Retinal pigment epithelial cell (primary cell): ENCODE measurements around the gene COX7A1.

Experiments used
- DNase-seq: peaks from one replicate; pipeline ENCODE4 v3.0.0-alpha.2; 2010; ENCODE audit warnings: low read depth
- H3K4me3 ChIP-seq: 2 replicates; pipeline ENCODE4 v1.5.1; 2011; ENCODE audit warnings: mild to moderate bottlenecking, low read length, control low read depth, moderate library complexity
- CTCF ChIP-seq: conservative IDR thresholded peaks from 2 replicates; pipeline ENCODE4 v1.5.1; 2011; ENCODE audit warnings: low read depth, low read length, control low read depth, inconsistent platforms

The COX7A1 gene

GRCh38 chr19:36101550-36102327 is 50.5 kb downstream of the COX7A1 start:
- H3K4me3 ChIP-seq, result no peak overlapping the region
- no peak for TF ChIP-seq CTCF
- no peak for DNase-seq
